H1 (cell line): Measurements from ENCODE around the gene INPP5E. TPM values are rescaled to one million over a fixed set of nuclear protein-coding genes. Genes with fewer than 3 reads are reported as not detected.

Source experiments
- CTCF ChIA-PET: fragments of 300-600 bp; sonication (Branson Sonifier 250); formaldehyde crosslinking; loops from one replicate; lab custom pipeline; 2021; ENCODE audit not compliant: partially characterized antibody; lab: Charles Lee
- POLR2A ChIA-PET: fragments of 300-600 bp; sonication (Branson Sonifier 250); formaldehyde crosslinking; loops from one replicate; lab custom pipeline; 2021; ENCODE audit warnings: inconsistent platforms; ENCODE audit not compliant: partially characterized antibody; lab: Charles Lee
- DNase-seq, 2 experiments: peaks; one replicate each; pipeline versions ENCODE4 v3.0.0 to v3.0.0-alpha.2; 2010 to 2022; ENCODE audit warnings: low spot score in 2 of 2, low read depth in 1 of 2, mixed read lengths in 1 of 2
- FAIRE-seq: peaks from 2 replicates; lab custom pipeline; 2011; peaks lifted over from hg19 to GRCh38; lab: Jason Lieb, UNC
- H2AFZ ChIP-seq: 2 replicates; pipeline ENCODE4 v1.8.1; 2012; ENCODE audit warnings: low read length, inconsistent platforms
- H2AK5ac ChIP-seq: 2 replicates; pipeline ENCODE4 v1.6.1; 2013; ENCODE audit warnings: low read depth, low read length
- H2BK120ac ChIP-seq: replicated peaks from 2 replicates; pipeline ENCODE3; 2013; ENCODE audit warnings: low read depth, low read length, inconsistent platforms
- H2BK12ac ChIP-seq: 2 replicates; pipeline ENCODE4 v1.6.1; 2013; ENCODE audit warnings: low read depth, low read length
- H2BK15ac ChIP-seq: 2 replicates; pipeline ENCODE4 v1.6.1; 2013; ENCODE audit warnings: low read length
- H2BK20ac ChIP-seq: 2 replicates; pipeline ENCODE4 v1.6.1; 2013; ENCODE audit warnings: low read length
- H2BK5ac ChIP-seq: 2 replicates; pipeline ENCODE4 v1.6.1; 2013; ENCODE audit warnings: low read depth, low read length
- H3K14ac ChIP-seq: 2 replicates; pipeline ENCODE4 v1.6.1; 2013; ENCODE audit warnings: inconsistent platforms; ENCODE audit not compliant: insufficient read length
- H3K18ac ChIP-seq: 2 replicates; pipeline ENCODE4 v1.6.1; 2013; ENCODE audit warnings: low read length; ENCODE audit errors: extremely low read depth
- H3K23ac ChIP-seq: 2 replicates; pipeline ENCODE4 v1.6.1; 2013; ENCODE audit warnings: inconsistent platforms; ENCODE audit not compliant: insufficient read length
- H3K23me2 ChIP-seq: 2 replicates; pipeline ENCODE4 v1.6.1; 2013; ENCODE audit warnings: low read depth, low read length
- H3K27ac ChIP-seq: 2 replicates; pipeline ENCODE4 v1.6.1; 2011; ENCODE audit warnings: low read depth, low read length, inconsistent platforms
- H3K27me3 ChIP-seq, 4 experiments: replicated peaks in 1 of 4; 1 replicate in 1 of 4; 2 replicates in 3 of 4; pipeline versions ENCODE4 v1.6.1 to v1.8.1; 2011 to 2013; ENCODE audit warnings: low read length in 3 of 4, mild to moderate bottlenecking in 3 of 4, inconsistent platforms in 2 of 4, mixed read lengths in 2 of 4, moderate library complexity in 1 of 4; ENCODE audit not compliant: control insufficient read depth in 3 of 4, insufficient read depth in 3 of 4; ENCODE audit errors: extremely low read depth in 1 of 4
- H3K36me3 ChIP-seq, 4 experiments: 2 replicates each; pipeline versions ENCODE4 v1.6.1 to v1.8.1; 2011 to 2013; ENCODE audit warnings: mild to moderate bottlenecking in 4 of 4, low read length in 3 of 4, moderate library complexity in 2 of 4, control low read depth in 1 of 4, inconsistent platforms in 1 of 4; ENCODE audit not compliant: insufficient read depth in 4 of 4, control insufficient read depth in 2 of 4
- H3K4ac ChIP-seq: replicated peaks from 2 replicates; pipeline ENCODE3; 2013; ENCODE audit warnings: low read length, low read depth, mixed read lengths, inconsistent platforms; ENCODE audit not compliant: insufficient read length
- H3K4me1 ChIP-seq, 4 experiments: replicated peaks in 1 of 4; 1 replicate in 1 of 4; 2 replicates in 3 of 4; pipeline versions ENCODE4 v1.6.1 to v1.8.1; 2011 to 2013; ENCODE audit warnings: low read length in 3 of 4, inconsistent platforms in 2 of 4, mixed read lengths in 1 of 4; ENCODE audit not compliant: insufficient read depth in 4 of 4, control insufficient read depth in 3 of 4
- H3K4me2 ChIP-seq, 2 experiments: 2 replicates each; pipeline versions ENCODE4 v1.6.1 to v1.8.1; 2011 to 2013; ENCODE audit warnings: low read depth in 2 of 2, low read length in 2 of 2, control low read depth in 1 of 2, inconsistent platforms in 1 of 2, mild to moderate bottlenecking in 1 of 2; ENCODE audit not compliant: insufficient read depth in 1 of 2
- H3K4me3 ChIP-seq, 4 experiments: fragments of 200-600, 300-600 bp in 1 of 4; sonication (generic), shearing (Covaris generic), sonication (Bioruptor Twin) in 1 of 4; 2 replicates each; pipeline versions ENCODE4 v1.5.1 to v1.8.1; 2011 to 2016; ENCODE audit warnings: low read length in 4 of 4, low read depth in 3 of 4, control low read depth in 2 of 4, inconsistent platforms in 2 of 4, mild to moderate bottlenecking in 2 of 4, mixed read lengths in 1 of 4, moderate library complexity in 1 of 4; ENCODE audit not compliant: insufficient read depth in 2 of 4; ENCODE audit errors: extremely low read depth in 1 of 4
- H3K56ac ChIP-seq: replicated peaks from 2 replicates; pipeline ENCODE3; 2013; ENCODE audit warnings: low read depth, mild to moderate bottlenecking, mixed read lengths, low read length, inconsistent platforms; ENCODE audit not compliant: insufficient read length
- H3K79me1 ChIP-seq: 2 replicates; pipeline ENCODE4 v1.6.1; 2013; ENCODE audit warnings: low read depth, low read length, control low read depth
- H3K79me2 ChIP-seq, 2 experiments: 2 replicates each; pipeline versions ENCODE4 v1.6.1 to v1.8.1; 2012 to 2013; ENCODE audit warnings: low read length in 2 of 2, mild to moderate bottlenecking in 2 of 2, inconsistent platforms in 1 of 2; ENCODE audit not compliant: insufficient read depth in 2 of 2, control insufficient read depth in 1 of 2
- H3K9ac ChIP-seq, 4 experiments: replicated peaks in 1 of 4; 1 replicate in 1 of 4; 2 replicates in 3 of 4; pipeline versions ENCODE4 v1.6.1 to v1.8.1; 2011 to 2013; ENCODE audit warnings: low read depth in 3 of 4, low read length in 3 of 4, control low read depth in 2 of 4, mild to moderate bottlenecking in 2 of 4, moderate library complexity in 2 of 4, inconsistent platforms in 1 of 4; ENCODE audit errors: extremely low read depth in 1 of 4
- H3K9me3 ChIP-seq, 2 experiments: 2 replicates each; pipeline versions ENCODE4 v1.6.1 to v1.8.1; 2012 to 2013; ENCODE audit warnings: mild to moderate bottlenecking in 2 of 2, moderate library complexity in 2 of 2, control low read depth in 1 of 2, inconsistent platforms in 1 of 2, low read depth in 1 of 2, low read length in 1 of 2, mixed read lengths in 1 of 2; ENCODE audit not compliant: insufficient read depth in 2 of 2
- H4K20me1 ChIP-seq, 2 experiments: replicated peaks in 1 of 2; 2 replicates each; pipeline versions ENCODE3 to v1.8.1; 2011 to 2013; ENCODE audit warnings: inconsistent platforms in 2 of 2, low read length in 2 of 2, mild to moderate bottlenecking in 1 of 2; ENCODE audit not compliant: insufficient read depth in 2 of 2, control insufficient read depth in 1 of 2
- H4K5ac ChIP-seq: 2 replicates; pipeline ENCODE4 v1.6.1; 2013; ENCODE audit warnings: low read length, low read depth, mixed read lengths, inconsistent platforms; ENCODE audit not compliant: insufficient read length
- H4K8ac ChIP-seq: 2 replicates; pipeline ENCODE4 v1.8.0; 2013; ENCODE audit warnings: mild to moderate bottlenecking, moderate library complexity, low read length, inconsistent platforms; ENCODE audit not compliant: insufficient read depth; ENCODE audit errors: extremely low read depth
- H4K91ac ChIP-seq: replicated peaks from 2 replicates; pipeline ENCODE3; 2013; ENCODE audit warnings: low read length, mixed read lengths, inconsistent platforms; ENCODE audit not compliant: insufficient read length
- ATF2 ChIP-seq: IDR thresholded peaks from 2 replicates; pipeline ENCODE4 v1.6.1; 2012; ENCODE audit warnings: low read length, inconsistent platforms
- CTCF ChIP-seq, 3 experiments: IDR thresholded peaks; 1 replicate in 2 of 3; 2 replicates in 1 of 3; pipeline versions ENCODE4 v1.5.1 to v1.6.1; 2011; ENCODE audit warnings: low read length in 3 of 3, mild to moderate bottlenecking in 3 of 3, inconsistent platforms in 2 of 3, low read depth in 1 of 3, moderate library complexity in 1 of 3; ENCODE audit not compliant: insufficient read depth in 1 of 3; ENCODE audit errors: control extremely low read depth in 1 of 3
- SIN3A ChIP-seq, 2 experiments: IDR thresholded peaks in 1 of 2; conservative IDR thresholded peaks in 1 of 2; 2 replicates each; pipeline ENCODE4 v1.6.1; 2011 to 2012; ENCODE audit warnings: low read length in 2 of 2, improper control_type of control experiment in 1 of 2, low read depth in 1 of 2, mild to moderate bottlenecking in 1 of 2
- SIRT6 ChIP-seq: IDR thresholded peaks from one replicate; pipeline ENCODE4 v1.7.1; 2012; ENCODE audit warnings: low read length, inconsistent platforms
- SP4 ChIP-seq: IDR thresholded peaks from 2 replicates; pipeline ENCODE4 v1.6.1; 2012; ENCODE audit warnings: low read length, inconsistent platforms
- WGBS, 2 experiments: shearing (Covaris generic) in 1 of 2; methylation state at CpG; one replicate each; pipeline versions ENCODE4 v1.1.6 to v1.1.7; 2013 to 2015; ENCODE audit warnings: low lambda C conversion rate in 2 of 2, mixed read lengths in 2 of 2, inconsistent platforms in 1 of 2, low coverage in 1 of 2, missing lambda C conversion rate in 1 of 2; ENCODE audit not compliant: insufficient replicate concordance in 2 of 2, insufficient coverage in 1 of 2, insufficient read length in 1 of 2; ENCODE audit errors: extremely low coverage in 1 of 2, missing lambda C conversion rate in 1 of 2; 5-methylcytosine and 5-hydroxymethylcytosine counted together
- polyA plus RNA-seq, 7 experiments: library from polyadenylated mRNA; depleted of rRNA in 3 of 7; stranded (reverse) in 5 of 7; unstranded in 2 of 7; fragments of >200 nt in 5 of 7; fragments of 200-250 nt in 2 of 7; gene quantifications; 1 replicate in 5 of 7; 2 replicates in 1 of 7; 4 replicates in 1 of 7; pipeline versions ENCODE4 v1.2.1 to v1.2.3, GENCODE V29; 2011 to 2013; ENCODE audit warnings: missing spikeins in 2 of 7, mixed read lengths in 2 of 7
- total RNA-seq: library from RNA; stranded (reverse); fragmentation: NEBNext Ultra II Directional; extraction: Animal tissue kit (Norgen Biotek cat#: 25700); gene quantifications from 2 replicates; pipeline ENCODE4 v1.2.1, GENCODE V29; 2021

Gene INPP5E
- total and polyA plus RNA-seq, 2 of the 8 experiments (the other 6 are each of a cell fraction or from before 2014, with no cell fraction given): 8.7 to 11.3 TPM

- H3K14ac ChIP-seq: no peak overlapping the region
- peaks cover 2 to 13% (median 3%) of the 10 kb centered on the region in 4 experiments for H3K4me1 ChIP-seq
- H2BK15ac ChIP-seq: 0 out of 2 replicates have a peak overlapping the region, but pooled peaks have one; percentile 72
- no peaks in the 10 kb centered on the region for H3K9me3 ChIP-seq
- H3K27me3 ChIP-seq: no peaks in the 10 kb centered on the region
- no peak overlapping the region for H4K8ac ChIP-seq
- H2BK20ac ChIP-seq: 0 out of 2 replicates have a peak overlapping the region, but pooled peaks have one; percentile 21
- ChIA-PET POLR2A (interaction anchor here (0.6 to 1.7 kb wide), 7 partner anchors 8 to 243 kb away, joined by 3 to 4 read pairs (median 3); no protein-coding TSS in a partner anchor), CTCF (interaction anchor here (0.6 to 8.9 kb wide), 57 partner anchors 10 to 241 kb away, joined by 3 to 253 read pairs (median 4); partner anchors contain the start of genes ENTR1 and PMPCA)
- peaks cover 4 to 10% of the 10 kb centered on the region in 2 experiments for H4K20me1 ChIP-seq
- H3K27ac ChIP-seq: no peak overlapping the region
- no peak overlapping the region for H2AFZ ChIP-seq
- H4K91ac ChIP-seq: no peak overlapping the region
- H3K56ac ChIP-seq: no peak overlapping the region
- no peak overlapping the region for H2BK120ac ChIP-seq
- FAIRE-seq (no peak), DNase-seq (peak; percentile 49 to 93)
- no peak overlapping the region for H3K23ac ChIP-seq
- no peak overlapping the region for H3K9ac ChIP-seq
- no peak overlapping the region for H2AK5ac ChIP-seq
- H3K4ac ChIP-seq: no peak overlapping the region
- peaks cover 11 to 19% of the 10 kb centered on the region in 2 experiments for H3K79me2 ChIP-seq
- no peak overlapping the region for H3K18ac ChIP-seq
- no peak overlapping the region for H2BK12ac ChIP-seq
- no peak overlapping the region for H2BK5ac ChIP-seq
- no peaks in the 10 kb centered on the region for H3K36me3 ChIP-seq
- H4K5ac ChIP-seq: no peak overlapping the region
- no peaks in the 10 kb centered on the region; the same call in none of the 2 replicates for H3K79me1 ChIP-seq
- peaks cover 9% of the 10 kb centered on the region; the same call in 1 of the 2 replicates for H3K23me2 ChIP-seq
- no peak overlapping the region for H3K4me3 ChIP-seq
- WGBS, 2 experiments: 56% methylated on average over 18 of the region's 21 CpGs; no CpG with 5 or more reads in 1 of the 2 experiments
- no peak overlapping the region for H3K4me2 ChIP-seq
- no peak for TF ChIP-seq SIRT6
- no peak for TF ChIP-seq ATF2
- 0 out of 4 replicates have a peak, but pooled peaks of 1 of the 2 experiments have one; percentile 34 for TF ChIP-seq SIN3A (conservative IDR thresholded peaks at IDR 0.05 in 1 of 2, IDR thresholded peaks at IDR 0.05 in 1 of 2; ENCODE audit: low read depth in 1 of 2, low read length in 2 of 2)
- TF ChIP-seq CTCF (IDR thresholded peaks at IDR 0.05; ENCODE audit: control extremely low read depth in 1 of 3, insufficient read depth in 1 of 3, low read depth in 1 of 3, low read length in 3 of 3): peak in 2 of 3 experiments; percentile 90 to 95; a peak in 3 of 4 replicates
- peak; percentile 63; the same call in 1 of the 2 replicates for TF ChIP-seq SP4
These were observed 45.7 kb upstream of the INPP5E start for GRCh38 chr9:136485049-136486045.
